WTC11 (cell line): ENCODE results near the gene KCNJ1. TPM values are rescaled to one million over a fixed set of nuclear protein-coding genes. Genes with fewer than 3 reads are reported as not detected.

Experiments
- ATAC-seq: fragments of 200-7000 bp; cut with Tn5 transposase; 2 replicates; pipeline ENCODE4 v1.10.0; 2021; ENCODE audit warnings: mild to moderate bottlenecking, moderate library complexity
- CTCF ChIA-PET: fragments of 300-600 bp; sonication (Branson Sonifier 250); formaldehyde crosslinking; loops from one replicate; lab custom pipeline; 2021; ENCODE audit warnings: antibody characterized with exemption; lab: Charles Lee
- POLR2A ChIA-PET: fragments of 350-600 bp; sonication (Branson Sonifier 250); formaldehyde crosslinking; loops from one replicate; lab custom pipeline; 2021; ENCODE audit warnings: antibody characterized with exemption; lab: Charles Lee
- DNase-seq: peaks from one replicate; pipeline ENCODE4 v3.0.0; 2021; ENCODE audit warnings: low spot score
- H3K27ac Mint-ChIP-seq: 2 replicates; pipeline ENCODE4 v1.8.0; 2021; ENCODE audit warnings: mixed read lengths
- H3K27me3 Mint-ChIP-seq: 2 replicates; pipeline ENCODE4 v1.8.0; 2021; ENCODE audit warnings: low read depth, mild to moderate bottlenecking, moderate library complexity, mixed read lengths
- H3K36me3 Mint-ChIP-seq: 2 replicates; pipeline ENCODE4 v1.8.0; 2021; ENCODE audit warnings: mixed read lengths
- H3K4me1 Mint-ChIP-seq: 2 replicates; pipeline ENCODE4 v1.8.0; 2022; ENCODE audit warnings: mixed read lengths
- H3K4me3 Mint-ChIP-seq: 2 replicates; pipeline ENCODE4 v1.8.0; 2021; ENCODE audit warnings: mild to moderate bottlenecking, moderate library complexity, mixed read lengths
- H3K9me3 Mint-ChIP-seq: 2 replicates; pipeline ENCODE4 v1.8.0; 2021; ENCODE audit warnings: mixed read lengths
- AFF4 ChIP-seq: sonication (generic); formaldehyde crosslinking; IDR thresholded peaks from 2 replicates; pipeline ENCODE4 v1.8.1; 2023; ENCODE audit warnings: mild to moderate bottlenecking, missing genetic modification reagents, borderline replicate concordance
- CDX4 ChIP-seq: fragments of 250-450 bp; sonication (Bioruptor Pico); IDR thresholded peaks from 2 replicates; pipeline ENCODE4 v1.9.0; 2021; ENCODE audit warnings: moderate library complexity, mild to moderate bottlenecking, inconsistent platforms, borderline replicate concordance
- CREB1 ChIP-seq: sonication (generic); formaldehyde crosslinking; IDR thresholded peaks from 2 replicates; pipeline ENCODE4 v1.8.0; 2023; ENCODE audit warnings: mild to moderate bottlenecking, missing genetic modification reagents
- E2F4 ChIP-seq: sonication (generic); formaldehyde crosslinking; IDR thresholded peaks from 2 replicates; pipeline ENCODE4 v1.8.1; 2022; ENCODE audit warnings: low read depth, mild to moderate bottlenecking, moderate library complexity, missing genetic modification reagents, borderline replicate concordance
- E2F5 ChIP-seq: sonication (generic); formaldehyde crosslinking; IDR thresholded peaks from 2 replicates; pipeline ENCODE4 v1.8.1; 2022; ENCODE audit warnings: mild to moderate bottlenecking, moderate library complexity, missing genetic modification reagents
- ELF4 ChIP-seq: sonication (generic); formaldehyde crosslinking; IDR thresholded peaks from 2 replicates; pipeline ENCODE4 v1.8.1; 2022; ENCODE audit warnings: low read depth, mild to moderate bottlenecking, moderate library complexity, missing genetic modification reagents
- ETV6 ChIP-seq: sonication (generic); formaldehyde crosslinking; IDR thresholded peaks from 2 replicates; pipeline ENCODE4 v1.8.1; 2022; ENCODE audit warnings: mild to moderate bottlenecking, missing genetic modification reagents
- FOXK1 ChIP-seq: sonication (generic); formaldehyde crosslinking; IDR thresholded peaks from 2 replicates; pipeline ENCODE4 v1.8.0; 2022; ENCODE audit warnings: mild to moderate bottlenecking, moderate library complexity, missing genetic modification reagents
- IRF1 ChIP-seq: sonication (generic); formaldehyde crosslinking; IDR thresholded peaks from 2 replicates; pipeline ENCODE4 v1.8.0; 2023; ENCODE audit warnings: missing genetic modification reagents
- MAX ChIP-seq: sonication (generic); formaldehyde crosslinking; IDR thresholded peaks from 2 replicates; pipeline ENCODE4 v1.8.0; 2022; ENCODE audit warnings: mild to moderate bottlenecking, missing genetic modification reagents
- SMAD4 ChIP-seq: sonication (generic); formaldehyde crosslinking; IDR thresholded peaks from 2 replicates; pipeline ENCODE4 v1.8.0; 2022; ENCODE audit warnings: mild to moderate bottlenecking, missing genetic modification reagents
- SOX15 ChIP-seq: fragments of 250-450 bp; sonication (Bioruptor Pico); IDR thresholded peaks from 2 replicates; pipeline ENCODE4 v1.9.0; 2021; ENCODE audit warnings: mild to moderate bottlenecking
- TEAD1 ChIP-seq: sonication (generic); formaldehyde crosslinking; IDR thresholded peaks from 2 replicates; pipeline ENCODE4 v1.8.0; 2022; ENCODE audit warnings: mild to moderate bottlenecking, missing genetic modification reagents
- ZBTB21 ChIP-seq: sonication (generic); formaldehyde crosslinking; IDR thresholded peaks from 2 replicates; pipeline ENCODE4 v1.8.1; 2023; ENCODE audit warnings: mild to moderate bottlenecking, missing genetic modification reagents, borderline replicate concordance
- ZNF138 ChIP-seq: sonication (generic); formaldehyde crosslinking; conservative IDR thresholded peaks from 2 replicates; pipeline ENCODE4 v1.8.1; 2022; ENCODE audit warnings: mild to moderate bottlenecking, moderate library complexity, missing genetic modification reagents
- ZNF416 ChIP-seq: fragments of 250-450 bp; sonication (Bioruptor Pico); IDR thresholded peaks from 2 replicates; pipeline ENCODE4 v1.9.0; 2021; ENCODE audit warnings: mild to moderate bottlenecking, inconsistent platforms
- ZNF425 ChIP-seq: fragments of 250-450 bp; sonication (Bioruptor Pico); conservative IDR thresholded peaks from 2 replicates; pipeline ENCODE4 v1.9.0; 2021; ENCODE audit warnings: mild to moderate bottlenecking
- ZNF512 ChIP-seq: sonication (generic); formaldehyde crosslinking; IDR thresholded peaks from 2 replicates; pipeline ENCODE4 v1.8.1; 2022; ENCODE audit warnings: missing genetic modification reagents, borderline replicate concordance
- total RNA-seq: library from RNA; stranded (reverse); gene quantifications from 3 replicates; pipeline ENCODE4 v1.2.3, GENCODE V29; 2021

KCNJ1 gene
- total RNA-seq, 1 experiment from 2014 or later, result 0.24 TPM

- no peak for TF ChIP-seq ZNF425
- no peak for TF ChIP-seq CREB1 (CRISPR knock-in tag)
- TF ChIP-seq ETV6 (CRISPR knock-in tag), result no peak
These were observed 29.5 kb downstream of the KCNJ1 start (continued) for GRCh38 chr11:128837627-128838026.

GRCh38 chr11:128835741-128836430 lies 31.2 kb downstream of the KCNJ1 start:
- Mint-ChIP-seq H3K36me3 (peaks cover 4% of the 10 kb centered on the region), H3K9me3 (peaks cover 16% of the 10 kb centered on the region), H3K27me3 (no peaks in the 10 kb centered on the region; the same call in 1 of the 2 replicates), H3K4me3 (no peak overlapping the region), H3K27ac (no peak overlapping the region), H3K4me1 (peaks cover 53% of the 10 kb centered on the region)
- no peak for ATAC-seq
- no peak for TF ChIP-seq ZNF138
- TF ChIP-seq ZNF416 (CRISPR knock-in tag), result no peak
- TF ChIP-seq CDX4, result no peak
- no peak for TF ChIP-seq SOX15 (CRISPR knock-in tag)
- no peak for TF ChIP-seq ZNF512
- no peak for TF ChIP-seq E2F5 (CRISPR knock-in tag)
- no peak for TF ChIP-seq FOXK1 (CRISPR knock-in tag)
- no peak for TF ChIP-seq ZBTB21
- TF ChIP-seq SMAD4 (CRISPR knock-in tag), result no peak
- TF ChIP-seq E2F4 (CRISPR knock-in tag), result no peak
- ChIA-PET CTCF (interaction anchor here (0.6 to 1.1 kb wide), 3 partner anchors 13 to 674 kb away, joined by 3 read pairs; no protein-coding TSS in a partner anchor), POLR2A (no interaction called here)
- no peak for DNase-seq

- ChIA-PET POLR2A (no interaction called here), CTCF (interaction anchor here (2.2 kb wide), 1 partner anchor 57 kb away, joined by 11 read pairs; no protein-coding TSS in a partner anchor)
- Mint-ChIP-seq H3K9me3 (peaks cover 5% of the 10 kb centered on the region), H3K27ac (no peak overlapping the region), H3K36me3 (no peaks in the 10 kb centered on the region), H3K4me1 (peaks cover 47% of the 10 kb centered on the region), H3K27me3 (no peaks in the 10 kb centered on the region; the same call in 1 of the 2 replicates), H3K4me3 (no peak overlapping the region)
- DNase-seq (no peak), ATAC-seq (no peak)
- TF ChIP-seq ZNF425, result no peak
- no peak for TF ChIP-seq ELF4 (CRISPR knock-in tag)
- no peak for TF ChIP-seq IRF1 (CRISPR knock-in tag)
- TF ChIP-seq TEAD1, result no peak
- TF ChIP-seq SOX15 (CRISPR knock-in tag), result no peak
- TF ChIP-seq MAX (CRISPR knock-in tag), result no peak
- no peak for TF ChIP-seq CREB1 (CRISPR knock-in tag)
- TF ChIP-seq AFF4 (CRISPR knock-in tag), result no peak
These were observed 32.9 kb downstream of the KCNJ1 start for GRCh38 chr11:128834157-128834556.
